Measurements from ENCODE around the gene C17orf67. TPM values are rescaled to one million over a fixed set of nuclear protein-coding genes. Genes with fewer than 3 reads are reported as not detected.

C17orf67 gene
- total RNA-seq, 3 donors from 2014 or later, result 0.48 to 2.3 (median 2.0) TPM

DNA sequence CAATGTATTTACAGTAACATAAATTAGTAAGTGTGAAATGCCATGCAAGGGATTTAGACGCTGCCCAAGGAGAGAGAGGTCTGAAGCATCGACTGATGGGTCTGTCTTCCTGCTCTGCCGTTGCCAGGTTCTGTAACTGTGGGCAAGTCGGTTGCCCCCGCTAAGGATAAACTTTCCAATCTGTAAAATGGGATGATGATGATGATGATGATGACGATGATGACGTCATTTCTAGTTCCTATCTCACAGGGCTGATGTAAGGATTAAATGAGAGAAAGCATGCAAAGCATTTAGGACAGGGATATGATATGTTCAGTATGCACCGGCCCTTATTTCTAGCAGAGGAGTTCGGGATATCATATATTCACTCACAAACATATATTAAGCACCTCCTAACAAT, 54.8 kb downstream of the C17orf67 start:
- Histone ChIP-seq H3K4me3 (no peak overlapping the region), H3K27me3 (peaks cover 0 to 10% of the 10 kb centered on the region in 2 donors), H3K9me3 (no peaks in the 10 kb centered on the region), H3K36me3 (no peaks in the 10 kb centered on the region), H3K27ac (no peak overlapping the region), H3K4me1 (no peaks in the 10 kb centered on the region)
- no peak for DNase-seq (ENCODE audit: low spot score in 2 of 2)
- intact Hi-C loops (cut with DNase I; ENCODE audit: low total_unique reads), result no loop called here
- TF ChIP-seq POLR2A (IDR thresholded peaks at IDR 0.05) (no peak), POLR2AphosphoS5 (IDR thresholded peaks at IDR 0.05) (no peak)
- TF ChIP-seq, protein P1, sequence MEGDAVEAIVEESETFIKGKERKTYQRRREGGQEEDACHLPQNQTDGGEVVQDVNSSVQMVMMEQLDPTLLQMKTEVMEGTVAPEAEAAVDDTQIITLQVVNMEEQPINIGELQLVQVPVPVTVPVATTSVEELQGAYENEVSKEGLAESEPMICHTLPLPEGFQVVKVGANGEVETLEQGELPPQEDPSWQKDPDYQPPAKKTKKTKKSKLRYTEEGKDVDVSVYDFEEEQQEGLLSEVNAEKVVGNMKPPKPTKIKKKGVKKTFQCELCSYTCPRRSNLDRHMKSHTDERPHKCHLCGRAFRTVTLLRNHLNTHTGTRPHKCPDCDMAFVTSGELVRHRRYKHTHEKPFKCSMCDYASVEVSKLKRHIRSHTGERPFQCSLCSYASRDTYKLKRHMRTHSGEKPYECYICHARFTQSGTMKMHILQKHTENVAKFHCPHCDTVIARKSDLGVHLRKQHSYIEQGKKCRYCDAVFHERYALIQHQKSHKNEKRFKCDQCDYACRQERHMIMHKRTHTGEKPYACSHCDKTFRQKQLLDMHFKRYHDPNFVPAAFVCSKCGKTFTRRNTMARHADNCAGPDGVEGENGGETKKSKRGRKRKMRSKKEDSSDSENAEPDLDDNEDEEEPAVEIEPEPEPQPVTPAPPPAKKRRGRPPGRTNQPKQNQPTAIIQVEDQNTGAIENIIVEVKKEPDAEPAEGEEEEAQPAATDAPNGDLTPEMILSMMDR (IDR thresholded peaks at IDR 0.05), result no peak

DNA sequence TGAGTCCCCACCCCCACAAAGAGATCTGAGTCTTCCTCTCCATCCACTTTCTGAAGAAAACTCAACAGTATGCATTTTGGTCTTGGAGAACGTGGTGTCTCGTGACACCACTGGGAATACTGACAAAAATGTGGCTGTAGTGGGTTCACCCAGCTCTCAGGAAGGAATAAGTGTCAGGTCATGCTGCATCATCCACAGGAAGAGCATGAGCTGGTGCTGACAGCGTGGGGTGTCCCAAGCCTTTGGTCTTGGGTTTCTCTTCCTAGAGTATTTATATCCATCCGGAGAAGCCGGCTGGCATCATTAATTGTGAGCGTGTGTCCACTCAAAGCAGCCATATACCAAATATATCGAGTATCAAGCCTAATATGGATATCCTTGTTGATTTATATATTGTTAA, 55.9 kb downstream of the C17orf67 start:
- Histone ChIP-seq H3K4me1 (no peaks in the 10 kb centered on the region), H3K4me3 (no peak overlapping the region), H3K27ac (no peak overlapping the region), H3K27me3 (peaks cover 0 to 10% of the 10 kb centered on the region in 2 donors), H3K9me3 (no peaks in the 10 kb centered on the region), H3K36me3 (no peaks in the 10 kb centered on the region)
- intact Hi-C loops (cut with DNase I; ENCODE audit: low total_unique reads), result no loop called here
- no peak for DNase-seq (ENCODE audit: low spot score in 2 of 2)
- TF ChIP-seq POLR2A (IDR thresholded peaks at IDR 0.05) (no peak), POLR2AphosphoS5 (IDR thresholded peaks at IDR 0.05) (no peak)
- TF ChIP-seq, protein P1 (IDR thresholded peaks at IDR 0.05), result no peak

DNA sequence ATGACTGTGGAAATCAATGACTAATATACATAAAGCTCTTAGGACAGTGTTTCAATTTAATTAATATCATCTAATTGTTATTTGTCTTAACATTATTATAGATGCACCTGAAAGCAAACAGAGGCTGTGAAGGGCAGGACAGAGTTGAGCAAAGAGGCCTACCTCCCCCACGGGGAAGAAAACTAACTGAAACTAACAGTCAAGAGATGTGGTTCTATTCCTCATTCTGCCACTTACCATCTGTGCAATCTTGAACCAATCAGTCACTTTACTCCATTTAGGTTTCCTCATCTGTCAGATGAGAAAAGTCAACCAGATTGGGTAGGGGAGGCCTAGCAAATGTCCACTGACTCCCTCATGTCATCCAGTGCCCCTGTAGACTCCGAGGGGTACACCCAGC, 59.1 kb downstream of the C17orf67 start:
- H3K4me1 ChIP-seq, result no peaks in the 10 kb centered on the region
- no peaks in the 10 kb centered on the region for H3K9me3 ChIP-seq
- H3K4me3 ChIP-seq, result no peak overlapping the region
- DNase-seq (ENCODE audit: low spot score in 2 of 2), result no peak
- H3K27ac ChIP-seq, result no peak overlapping the region
- H3K27me3 ChIP-seq, result peaks cover 0 to 10% of the 10 kb centered on the region in 2 donors
- no peaks in the 10 kb centered on the region for H3K36me3 ChIP-seq
- TF ChIP-seq POLR2AphosphoS5 (IDR thresholded peaks at IDR 0.05) (no peak), POLR2A (IDR thresholded peaks at IDR 0.05) (no peak)
- TF ChIP-seq, protein P1 (IDR thresholded peaks at IDR 0.05), result no peak
- intact Hi-C loops (cut with DNase I; ENCODE audit: low total_unique reads), result no loop called here

DNA sequence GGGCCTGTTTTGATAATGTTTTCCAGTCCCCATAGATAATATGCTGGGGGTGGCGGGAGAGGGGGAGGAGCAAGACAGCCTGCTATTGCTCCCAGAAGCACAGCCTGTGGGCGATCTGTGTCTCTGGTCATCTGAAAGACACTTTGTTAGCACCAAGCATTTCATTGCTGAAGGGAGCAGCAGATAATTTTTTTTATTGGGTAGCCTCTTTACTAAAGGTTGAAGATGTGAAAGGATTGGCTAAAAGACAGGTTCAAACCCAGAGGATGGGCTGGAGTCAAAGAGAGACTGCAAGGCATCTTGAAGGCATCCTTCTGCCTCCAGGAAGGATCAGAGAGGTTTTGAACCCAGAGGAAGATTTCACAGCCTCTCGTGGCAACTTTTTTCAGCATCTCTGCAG, 60.6 kb downstream of the C17orf67 start:
- Histone ChIP-seq H3K4me1 (no peaks in the 10 kb centered on the region), H3K27ac (no peak overlapping the region), H3K4me3 (no peak overlapping the region), H3K36me3 (no peaks in the 10 kb centered on the region), H3K27me3 (peaks cover 0 to 7% of the 10 kb centered on the region in 2 donors), H3K9me3 (no peaks in the 10 kb centered on the region)
- intact Hi-C loops (cut with DNase I; ENCODE audit: low total_unique reads), result no loop called here
- no peak for DNase-seq (ENCODE audit: low spot score in 2 of 2)
- TF ChIP-seq, protein P1 (IDR thresholded peaks at IDR 0.05), result no peak
- no peak for TF ChIP-seq POLR2AphosphoS5 (IDR thresholded peaks at IDR 0.05)
- no peak for TF ChIP-seq POLR2A (IDR thresholded peaks at IDR 0.05)

DNA sequence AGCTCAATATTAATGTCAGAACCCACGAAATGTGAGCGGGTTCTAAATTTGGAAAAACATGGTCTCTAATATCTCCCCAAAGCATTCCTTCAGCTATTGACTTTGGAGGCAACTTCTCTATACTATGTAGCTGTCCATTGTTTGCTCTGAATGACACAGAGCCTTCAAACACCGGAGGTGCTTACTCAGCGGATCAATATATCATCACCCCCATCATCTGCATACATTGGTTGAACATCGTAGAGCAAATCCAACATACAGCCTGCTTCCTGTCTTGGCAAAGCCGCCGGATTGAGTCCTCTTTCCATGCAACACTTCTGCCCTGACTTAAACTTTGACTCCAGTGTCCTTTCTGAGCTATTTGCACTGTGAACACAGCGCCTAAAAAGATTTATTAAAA, 61.3 kb downstream of the C17orf67 start:
- H3K4me1 ChIP-seq, result no peaks in the 10 kb centered on the region
- intact Hi-C loops (cut with DNase I; ENCODE audit: low total_unique reads), result no loop called here
- no peak for DNase-seq (ENCODE audit: low spot score in 2 of 2)
- TF ChIP-seq POLR2AphosphoS5 (IDR thresholded peaks at IDR 0.05) (no peak), POLR2A (IDR thresholded peaks at IDR 0.05) (no peak)
- TF ChIP-seq, protein P1 (IDR thresholded peaks at IDR 0.05), result no peak
- H3K27me3 ChIP-seq, result no peaks in the 10 kb centered on the region
- no peaks in the 10 kb centered on the region for H3K9me3 ChIP-seq
- H3K27ac ChIP-seq, result no peak overlapping the region
- no peaks in the 10 kb centered on the region for H3K36me3 ChIP-seq
- no peak overlapping the region for H3K4me3 ChIP-seq
